ENCODE data around the gene DNAH2.

The DNAH2 gene

DNA sequence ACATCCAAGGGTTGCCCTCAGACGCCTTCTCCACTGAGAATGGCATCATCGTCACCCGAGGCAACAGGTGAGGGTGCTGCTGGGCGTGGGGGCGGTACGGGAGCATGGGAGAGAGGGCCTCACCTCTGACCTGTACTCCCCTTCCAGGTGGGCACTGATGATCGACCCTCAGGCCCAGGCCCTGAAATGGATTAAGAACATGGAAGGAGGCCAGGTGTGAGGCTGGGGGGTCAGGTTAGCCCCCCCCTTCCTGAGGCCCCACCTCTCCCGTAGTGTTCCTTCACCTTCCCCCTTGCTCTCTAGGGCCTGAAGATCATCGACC, 100.1 kb downstream of the DNAH2 start:
- no peak overlapping the region for H3K4me2 ChIP-seq
- H3K4me3 ChIP-seq (IDR thresholded peaks at IDR 0.05; ENCODE audit: insufficient read depth, low read depth, low read length) = no peak overlapping the region
- no peak overlapping the region for H3K27ac ChIP-seq
- no peaks in the 10 kb centered on the region for H3K36me3 ChIP-seq (ENCODE audit: insufficient read depth)
- no peak overlapping the region for H2AFZ ChIP-seq (ENCODE audit: low read depth)
- TF ChIP-seq, protein P1, sequence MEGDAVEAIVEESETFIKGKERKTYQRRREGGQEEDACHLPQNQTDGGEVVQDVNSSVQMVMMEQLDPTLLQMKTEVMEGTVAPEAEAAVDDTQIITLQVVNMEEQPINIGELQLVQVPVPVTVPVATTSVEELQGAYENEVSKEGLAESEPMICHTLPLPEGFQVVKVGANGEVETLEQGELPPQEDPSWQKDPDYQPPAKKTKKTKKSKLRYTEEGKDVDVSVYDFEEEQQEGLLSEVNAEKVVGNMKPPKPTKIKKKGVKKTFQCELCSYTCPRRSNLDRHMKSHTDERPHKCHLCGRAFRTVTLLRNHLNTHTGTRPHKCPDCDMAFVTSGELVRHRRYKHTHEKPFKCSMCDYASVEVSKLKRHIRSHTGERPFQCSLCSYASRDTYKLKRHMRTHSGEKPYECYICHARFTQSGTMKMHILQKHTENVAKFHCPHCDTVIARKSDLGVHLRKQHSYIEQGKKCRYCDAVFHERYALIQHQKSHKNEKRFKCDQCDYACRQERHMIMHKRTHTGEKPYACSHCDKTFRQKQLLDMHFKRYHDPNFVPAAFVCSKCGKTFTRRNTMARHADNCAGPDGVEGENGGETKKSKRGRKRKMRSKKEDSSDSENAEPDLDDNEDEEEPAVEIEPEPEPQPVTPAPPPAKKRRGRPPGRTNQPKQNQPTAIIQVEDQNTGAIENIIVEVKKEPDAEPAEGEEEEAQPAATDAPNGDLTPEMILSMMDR (conservative IDR thresholded peaks at IDR 0.05; ENCODE audit: low read depth, low read length) = no peak
- no peak overlapping the region for H3K9ac ChIP-seq
- no peaks in the 10 kb centered on the region for H3K79me2 ChIP-seq (ENCODE audit: insufficient read depth, low read depth)
- no peaks in the 10 kb centered on the region for H3K4me1 ChIP-seq (ENCODE audit: low read depth, poor library complexity, severe bottlenecking)
- H3K27me3 ChIP-seq (ENCODE audit: insufficient read depth, low read depth) = no peaks in the 10 kb centered on the region
- no peaks in the 10 kb centered on the region for H4K20me1 ChIP-seq (ENCODE audit: insufficient read depth)

GRCh38 chr17:7818026-7818425, 100.5 kb downstream of the DNAH2 start:
- H3K4me1 ChIP-seq (ENCODE audit: low read depth, poor library complexity, severe bottlenecking) = no peaks in the 10 kb centered on the region
- TF ChIP-seq, protein P1 (conservative IDR thresholded peaks at IDR 0.05; ENCODE audit: low read depth, low read length) = no peak
- no peak overlapping the region for H3K4me3 ChIP-seq (IDR thresholded peaks at IDR 0.05; ENCODE audit: insufficient read depth, low read depth, low read length)
- no peak overlapping the region for H2AFZ ChIP-seq (ENCODE audit: low read depth)
- H3K27ac ChIP-seq = no peak overlapping the region
- H3K27me3 ChIP-seq (ENCODE audit: insufficient read depth, low read depth) = no peaks in the 10 kb centered on the region
- H3K79me2 ChIP-seq (ENCODE audit: insufficient read depth, low read depth) = no peaks in the 10 kb centered on the region
- no peak overlapping the region for H3K9ac ChIP-seq
- no peaks in the 10 kb centered on the region for H4K20me1 ChIP-seq (ENCODE audit: insufficient read depth)
- H3K36me3 ChIP-seq (ENCODE audit: insufficient read depth) = no peaks in the 10 kb centered on the region
- H3K4me2 ChIP-seq = no peak overlapping the region

- Histone ChIP-seq H3K36me3 (ENCODE audit: insufficient read depth) (no peaks in the 10 kb centered on the region), H3K4me1 (ENCODE audit: low read depth, poor library complexity, severe bottlenecking) (no peaks in the 10 kb centered on the region), H2AFZ (ENCODE audit: low read depth) (no peak overlapping the region), H3K9ac (no peak overlapping the region), H3K4me2 (no peak overlapping the region), H3K27ac (no peak overlapping the region), H4K20me1 (ENCODE audit: insufficient read depth) (no peaks in the 10 kb centered on the region), H3K27me3 (ENCODE audit: insufficient read depth, low read depth) (no peaks in the 10 kb centered on the region), H3K79me2 (ENCODE audit: insufficient read depth, low read depth) (no peaks in the 10 kb centered on the region), H3K4me3 (IDR thresholded peaks at IDR 0.05; ENCODE audit: insufficient read depth, low read depth, low read length) (no peak overlapping the region)
- TF ChIP-seq, protein P1 (conservative IDR thresholded peaks at IDR 0.05; ENCODE audit: low read depth, low read length) = no peak
These were observed 101.5 kb downstream of the DNAH2 start for GRCh38 chr17:7818746-7819645.

DNA sequence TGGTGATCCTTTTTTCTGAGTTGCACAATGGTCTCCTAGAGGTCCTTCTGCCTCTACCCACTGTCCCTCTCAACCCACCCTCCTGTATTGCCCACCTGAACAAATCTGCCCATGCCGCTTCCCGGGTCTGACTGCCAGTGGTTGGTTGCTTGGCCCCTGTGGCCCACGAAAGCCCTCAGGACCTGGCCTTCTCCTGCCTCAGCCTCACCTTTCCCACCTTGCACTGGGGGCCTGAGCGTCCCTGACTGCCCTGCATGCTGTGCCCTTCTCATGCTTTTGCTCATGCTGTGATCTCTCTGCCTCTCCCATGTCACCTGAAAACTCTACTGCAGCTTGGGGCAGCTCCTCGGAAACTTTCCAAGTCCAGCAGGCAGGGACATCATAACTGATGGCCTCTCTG, 102.7 kb downstream of the DNAH2 start:
- no peaks in the 10 kb centered on the region for H3K79me2 ChIP-seq (ENCODE audit: insufficient read depth, low read depth)
- H3K4me1 ChIP-seq (ENCODE audit: low read depth, poor library complexity, severe bottlenecking) = no peaks in the 10 kb centered on the region
- H4K20me1 ChIP-seq (ENCODE audit: insufficient read depth) = no peaks in the 10 kb centered on the region
- TF ChIP-seq, protein P1 (conservative IDR thresholded peaks at IDR 0.05; ENCODE audit: low read depth, low read length) = no peak
- no peak overlapping the region for H2AFZ ChIP-seq (ENCODE audit: low read depth)
- no peak overlapping the region for H3K27ac ChIP-seq
- no peaks in the 10 kb centered on the region for H3K36me3 ChIP-seq (ENCODE audit: insufficient read depth)
- no peak overlapping the region for H3K9ac ChIP-seq
- no peak overlapping the region for H3K4me2 ChIP-seq
- H3K27me3 ChIP-seq (ENCODE audit: insufficient read depth, low read depth) = no peaks in the 10 kb centered on the region
- H3K4me3 ChIP-seq (IDR thresholded peaks at IDR 0.05; ENCODE audit: insufficient read depth, low read depth, low read length) = no peak overlapping the region
